LNCaP clone FGC (cell line): ENCODE results near the gene NEU2.

ENCODE experiments used
- DNase-seq: peaks from one replicate; pipeline ENCODE4 v3.0.0-alpha.2; 2011; ENCODE audit warnings: low read depth
- H3K4me3 ChIP-seq: 2 replicates; pipeline ENCODE4 v1.5.1; 2011; ENCODE audit warnings: mild to moderate bottlenecking, low read depth, low read length, control low read depth
- TF ChIP-seq, protein P1 (sequence below): IDR thresholded peaks from 2 replicates; pipeline ENCODE4 v1.5.1; 2012; ENCODE audit warnings: mild to moderate bottlenecking; ENCODE audit not compliant: control insufficient read depth, insufficient read depth; ENCODE audit errors: extremely low read depth

Gene NEU2

DNA sequence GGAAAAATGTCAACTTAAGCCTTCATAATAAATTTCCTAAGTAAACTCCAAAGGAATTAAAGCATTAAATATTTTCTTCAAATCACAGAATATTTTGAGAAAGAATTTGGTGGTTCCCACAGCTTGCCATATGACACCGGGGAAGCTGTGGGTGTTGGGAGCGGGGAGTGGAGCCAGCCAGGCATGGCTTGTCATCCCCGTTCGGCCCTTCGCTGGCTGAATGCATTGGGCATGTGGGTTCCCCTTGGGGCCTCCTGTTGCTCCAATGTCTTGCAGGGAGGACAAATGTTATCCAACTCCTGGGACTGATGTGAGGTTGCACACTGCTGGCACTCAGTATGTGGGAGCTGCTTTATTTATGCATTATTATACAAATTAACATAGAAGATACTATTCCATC is 38.0 kb upstream of the NEU2 start:
- TF ChIP-seq, protein P1, sequence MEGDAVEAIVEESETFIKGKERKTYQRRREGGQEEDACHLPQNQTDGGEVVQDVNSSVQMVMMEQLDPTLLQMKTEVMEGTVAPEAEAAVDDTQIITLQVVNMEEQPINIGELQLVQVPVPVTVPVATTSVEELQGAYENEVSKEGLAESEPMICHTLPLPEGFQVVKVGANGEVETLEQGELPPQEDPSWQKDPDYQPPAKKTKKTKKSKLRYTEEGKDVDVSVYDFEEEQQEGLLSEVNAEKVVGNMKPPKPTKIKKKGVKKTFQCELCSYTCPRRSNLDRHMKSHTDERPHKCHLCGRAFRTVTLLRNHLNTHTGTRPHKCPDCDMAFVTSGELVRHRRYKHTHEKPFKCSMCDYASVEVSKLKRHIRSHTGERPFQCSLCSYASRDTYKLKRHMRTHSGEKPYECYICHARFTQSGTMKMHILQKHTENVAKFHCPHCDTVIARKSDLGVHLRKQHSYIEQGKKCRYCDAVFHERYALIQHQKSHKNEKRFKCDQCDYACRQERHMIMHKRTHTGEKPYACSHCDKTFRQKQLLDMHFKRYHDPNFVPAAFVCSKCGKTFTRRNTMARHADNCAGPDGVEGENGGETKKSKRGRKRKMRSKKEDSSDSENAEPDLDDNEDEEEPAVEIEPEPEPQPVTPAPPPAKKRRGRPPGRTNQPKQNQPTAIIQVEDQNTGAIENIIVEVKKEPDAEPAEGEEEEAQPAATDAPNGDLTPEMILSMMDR = no peak
- no peak for DNase-seq
- H3K4me3 ChIP-seq = no peak overlapping the region

DNA sequence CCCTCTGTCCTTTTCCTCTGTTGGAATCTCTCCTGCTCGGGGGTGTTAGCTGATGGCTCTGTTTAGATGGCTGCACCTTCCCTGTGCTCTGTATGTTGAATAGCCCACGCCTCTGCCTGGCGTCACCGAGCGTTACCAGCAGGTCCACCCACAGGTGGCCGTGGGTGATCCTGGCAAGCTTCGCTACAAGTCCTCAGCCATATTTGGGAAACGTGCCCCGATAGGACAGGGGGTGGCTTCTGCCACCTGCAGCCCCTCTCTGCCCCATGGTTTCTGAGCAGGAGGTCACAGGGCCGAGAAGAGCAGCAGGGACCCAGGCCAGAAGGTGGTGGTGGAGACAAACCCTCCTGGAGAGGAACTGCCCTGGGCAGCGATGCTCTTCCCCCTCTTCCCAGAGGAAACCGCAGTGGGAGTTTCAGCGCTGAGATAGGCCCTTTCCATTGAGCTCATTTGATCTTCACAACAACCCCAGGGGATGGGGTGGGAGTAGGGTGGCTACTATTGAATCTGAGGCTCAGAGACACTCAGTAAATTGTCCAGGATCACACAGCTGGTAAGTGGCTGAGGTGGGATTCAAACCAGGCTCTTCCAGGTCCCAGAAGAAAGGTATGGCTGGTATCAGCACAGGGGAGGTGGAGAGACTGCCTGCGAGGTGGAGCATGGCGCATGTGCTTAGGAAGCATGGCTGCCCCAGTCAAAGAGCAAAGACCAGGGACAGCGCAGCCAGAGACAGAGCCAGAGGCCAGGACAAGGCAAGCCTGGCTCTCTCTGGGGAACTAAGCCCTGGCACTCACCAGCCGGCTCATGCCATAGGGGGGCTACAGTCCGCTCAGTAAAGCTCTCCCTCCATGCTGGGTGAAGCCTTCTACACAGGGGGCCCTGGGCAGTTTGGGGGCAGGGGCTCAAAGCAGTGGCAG is 34.5 kb upstream of the NEU2 start:
- TF ChIP-seq, protein P1 = no peak
- no peak for DNase-seq
- H3K4me3 ChIP-seq = no peak overlapping the region

DNA sequence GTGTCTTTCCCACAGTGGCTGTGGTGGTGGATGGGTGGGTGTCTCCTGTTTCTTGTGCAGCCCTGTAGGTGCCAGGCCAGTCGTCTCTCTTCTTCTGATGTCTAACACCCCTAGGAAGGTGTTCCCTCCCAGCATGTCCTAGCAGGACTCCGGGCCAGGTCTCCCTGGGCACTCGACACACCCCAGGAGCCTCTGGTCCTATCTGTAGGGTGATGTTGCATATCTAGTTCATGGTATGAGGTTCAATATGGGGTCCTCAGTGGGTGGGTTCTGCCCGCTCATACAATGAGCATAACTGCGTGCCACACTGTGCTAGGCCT is 33.8 kb upstream of the NEU2 start:
- H3K4me3 ChIP-seq = no peak overlapping the region
- DNase-seq = no peak

DNA sequence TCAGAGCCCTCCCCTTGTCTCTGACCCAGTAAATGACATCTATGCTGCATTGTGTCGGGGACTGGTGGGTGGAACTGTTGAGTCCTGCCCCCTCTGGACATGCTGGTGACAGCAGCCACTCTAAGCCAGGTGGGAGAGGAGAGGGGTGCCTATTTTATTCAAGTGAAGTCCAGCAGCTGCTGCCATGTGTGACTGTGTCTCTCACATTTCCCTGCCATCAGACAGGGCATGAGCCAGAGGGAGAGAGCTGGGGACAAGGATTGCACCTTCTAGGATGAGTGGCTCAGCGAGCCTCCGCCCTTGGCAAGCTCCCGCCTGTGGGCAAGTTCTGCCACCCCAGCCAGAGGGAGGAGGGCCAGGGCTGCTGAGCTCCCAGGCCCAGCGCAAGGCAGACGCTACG is 33.1 kb upstream of the NEU2 start:
- H3K4me3 ChIP-seq = no peak overlapping the region
- DNase-seq = no peak
- TF ChIP-seq, protein P1 = no peak

More for the DNA sequence above, 33.8 kb upstream of the NEU2 start:
- TF ChIP-seq, protein P1 = no peak

DNA sequence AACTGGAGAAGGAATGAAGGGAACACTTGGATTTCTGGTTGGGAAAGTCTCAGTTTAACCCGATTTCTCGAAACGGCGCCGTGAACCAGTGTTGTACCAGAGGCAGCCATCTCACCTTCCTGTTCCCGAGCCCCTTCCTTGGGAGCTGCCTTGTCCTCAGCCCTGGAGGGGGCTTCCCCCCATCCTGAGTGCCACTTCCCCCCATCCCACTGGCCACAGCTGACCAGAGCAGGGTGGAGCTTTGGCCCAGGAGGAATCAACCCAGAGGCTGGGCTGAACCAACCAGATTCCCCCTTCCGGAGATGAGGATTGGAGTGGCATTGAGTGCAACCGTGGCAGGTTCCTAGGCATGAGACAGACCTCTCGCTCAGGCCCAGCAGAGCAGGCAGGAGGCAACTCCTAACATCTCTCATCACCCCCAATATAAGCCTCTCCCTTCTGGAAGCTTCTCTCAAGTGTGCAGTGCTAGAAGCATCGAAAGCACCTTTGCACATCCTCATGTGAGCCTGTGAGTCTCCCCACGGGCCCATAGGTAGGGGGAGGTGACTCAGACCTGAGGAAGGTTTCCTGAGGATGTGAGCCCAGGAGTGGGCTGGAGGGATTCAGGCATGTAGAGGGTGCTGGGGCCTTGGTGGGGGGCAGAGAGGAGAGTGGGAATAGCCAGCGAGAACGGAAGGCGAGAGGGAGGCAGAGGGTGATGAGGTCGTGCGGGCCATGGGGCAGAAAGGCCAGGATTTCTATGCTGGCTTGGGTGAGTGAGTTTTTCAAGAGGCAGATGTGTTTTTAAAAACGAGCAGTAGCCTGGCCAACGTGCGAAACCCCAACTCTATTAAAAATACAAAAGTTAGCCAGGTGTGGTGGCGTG is 31.4 kb upstream of the NEU2 start:
- no peak overlapping the region for H3K4me3 ChIP-seq
- TF ChIP-seq, protein P1 = no peak
- DNase-seq = no peak

DNA sequence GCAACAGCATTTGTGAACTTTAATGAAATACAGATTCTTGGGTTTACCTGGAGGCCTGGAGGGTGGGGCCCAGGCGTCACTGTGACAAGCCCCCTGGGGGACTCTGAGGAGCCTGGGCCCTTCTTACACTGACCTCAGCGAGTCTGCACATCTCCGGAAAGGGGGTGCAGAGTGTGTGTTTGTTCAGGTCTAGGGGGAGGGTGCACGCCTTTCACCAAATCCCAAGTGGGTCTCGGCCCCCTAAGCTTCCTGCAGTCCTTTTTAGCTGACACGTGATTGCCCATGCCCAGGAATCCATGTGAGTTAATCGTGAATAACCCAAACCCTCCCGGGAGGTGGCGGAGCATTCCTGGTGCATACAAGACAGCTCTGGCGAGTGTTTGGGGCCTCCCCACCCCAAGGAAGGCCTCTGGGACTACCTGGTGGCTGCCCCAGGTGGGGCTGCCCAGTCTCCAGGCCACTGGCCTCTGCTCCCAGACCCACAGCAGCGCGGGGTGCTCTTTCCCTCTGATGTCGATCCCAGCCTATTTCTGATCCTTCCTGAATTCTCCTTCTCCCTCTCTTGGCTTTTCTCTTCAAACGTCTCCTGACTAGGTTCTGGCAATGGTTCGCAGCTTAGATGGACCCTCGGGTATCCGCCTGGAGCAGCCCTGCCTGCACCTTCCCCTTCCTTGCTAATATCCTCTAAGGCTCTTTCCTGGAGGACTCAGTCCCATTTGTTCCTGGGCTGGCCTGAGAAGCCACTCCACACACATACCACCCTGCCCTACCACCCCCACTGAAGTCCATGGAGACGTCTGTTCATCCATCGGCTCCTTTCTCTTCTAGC is 29.4 kb upstream of the NEU2 start:
- DNase-seq = no peak
- TF ChIP-seq, protein P1 = no peak
- no peak overlapping the region for H3K4me3 ChIP-seq
